Measurements from ENCODE around the gene PAM. TPM values are rescaled to one million over a fixed set of nuclear protein-coding genes. Genes with fewer than 3 reads are reported as not detected.

The PAM gene
- total and polyA plus RNA-seq, 12 donors: 234 to 580 (median 397) TPM

DNA sequence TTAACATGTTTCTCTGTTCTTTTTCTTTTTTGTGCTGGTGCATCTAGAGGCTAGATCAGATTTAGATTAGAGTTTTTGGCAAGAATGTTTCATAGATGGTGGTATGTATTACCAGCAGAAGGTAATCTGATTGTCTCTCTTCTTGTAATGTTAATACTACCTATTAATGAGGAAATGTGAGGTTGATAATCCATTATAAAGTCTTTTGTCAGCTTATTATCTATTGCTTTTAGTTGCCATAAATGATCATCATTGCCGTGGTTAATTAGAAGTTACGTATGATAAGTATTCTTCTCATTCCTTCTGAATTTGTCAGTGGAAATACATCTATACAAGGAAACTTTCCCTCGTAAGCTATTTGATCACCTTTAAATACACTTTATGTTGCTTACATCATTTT lies 135.0 kb downstream of the PAM start:
- H3K4me1 ChIP-seq (replicated peaks in 1 of 2): peaks cover 0 to 13% of the 10 kb centered on the region in 2 donors
- no peaks in the 10 kb centered on the region for H3K9me3 ChIP-seq (replicated peaks in 1 of 3)
- WGBS, 4 donors: 93 to 97% (median 96%) methylated on average over 3 of the region's 3 CpGs
- intact Hi-C loops (cut with DNase I): no loop called here
- no peak overlapping the region for H3K4me3 ChIP-seq
- H3K27ac ChIP-seq: no peak overlapping the region
- DNase-seq: no peak
- no peaks in the 10 kb centered on the region for H3K36me3 ChIP-seq (replicated peaks in 1 of 2)
- TF ChIP-seq, protein P1, sequence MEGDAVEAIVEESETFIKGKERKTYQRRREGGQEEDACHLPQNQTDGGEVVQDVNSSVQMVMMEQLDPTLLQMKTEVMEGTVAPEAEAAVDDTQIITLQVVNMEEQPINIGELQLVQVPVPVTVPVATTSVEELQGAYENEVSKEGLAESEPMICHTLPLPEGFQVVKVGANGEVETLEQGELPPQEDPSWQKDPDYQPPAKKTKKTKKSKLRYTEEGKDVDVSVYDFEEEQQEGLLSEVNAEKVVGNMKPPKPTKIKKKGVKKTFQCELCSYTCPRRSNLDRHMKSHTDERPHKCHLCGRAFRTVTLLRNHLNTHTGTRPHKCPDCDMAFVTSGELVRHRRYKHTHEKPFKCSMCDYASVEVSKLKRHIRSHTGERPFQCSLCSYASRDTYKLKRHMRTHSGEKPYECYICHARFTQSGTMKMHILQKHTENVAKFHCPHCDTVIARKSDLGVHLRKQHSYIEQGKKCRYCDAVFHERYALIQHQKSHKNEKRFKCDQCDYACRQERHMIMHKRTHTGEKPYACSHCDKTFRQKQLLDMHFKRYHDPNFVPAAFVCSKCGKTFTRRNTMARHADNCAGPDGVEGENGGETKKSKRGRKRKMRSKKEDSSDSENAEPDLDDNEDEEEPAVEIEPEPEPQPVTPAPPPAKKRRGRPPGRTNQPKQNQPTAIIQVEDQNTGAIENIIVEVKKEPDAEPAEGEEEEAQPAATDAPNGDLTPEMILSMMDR (IDR thresholded peaks at IDR 0.05): no peak
- no peak for TF ChIP-seq POLR2A (IDR thresholded peaks at IDR 0.05)
- no peaks in the 10 kb centered on the region for H3K27me3 ChIP-seq

- Histone ChIP-seq H3K9me3 (replicated peaks in 1 of 3) (no peaks in the 10 kb centered on the region), H3K4me3 (no peak overlapping the region), H3K27me3 (no peaks in the 10 kb centered on the region), H3K27ac (no peak overlapping the region), H3K4me1 (replicated peaks in 1 of 2) (peaks cover 0 to 13% of the 10 kb centered on the region in 2 donors), H3K36me3 (replicated peaks in 1 of 2) (no peaks in the 10 kb centered on the region)
- WGBS, 4 donors: 80 to 85% (median 83%) methylated on average over 3 of the region's 3 CpGs
- DNase-seq: no peak
- TF ChIP-seq POLR2A (IDR thresholded peaks at IDR 0.05): no peak
- TF ChIP-seq, protein P1 (IDR thresholded peaks at IDR 0.05): no peak
- intact Hi-C loops (cut with DNase I): no loop called here
These were observed 136.1 kb downstream of the PAM start for GRCh38 chr5:102891175-102891574.

DNA sequence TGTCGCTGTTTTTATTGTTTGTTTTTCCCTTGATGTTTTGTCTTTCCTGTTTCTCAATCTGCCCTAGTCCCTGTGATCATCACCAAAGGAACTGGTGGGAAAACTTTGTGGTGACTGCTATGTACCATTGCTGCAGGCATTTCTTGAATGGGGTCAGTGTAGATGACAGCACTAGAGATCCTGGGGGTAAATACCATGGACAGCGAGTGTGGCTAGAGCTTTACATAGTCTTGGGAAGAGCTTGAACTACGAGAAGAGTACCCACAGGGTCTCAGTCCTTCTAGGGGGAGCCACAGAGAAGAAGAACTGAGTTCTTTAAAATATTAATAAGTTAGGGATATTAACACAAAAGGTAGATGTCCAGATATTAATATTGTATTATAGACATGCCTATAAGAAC lies 138.8 kb downstream of the PAM start:
- no peak for TF ChIP-seq POLR2A (IDR thresholded peaks at IDR 0.05)
- TF ChIP-seq, protein P1 (IDR thresholded peaks at IDR 0.05): no peak
- Histone ChIP-seq H3K4me1 (replicated peaks in 1 of 2) (peaks cover 0 to 4% of the 10 kb centered on the region in 2 donors), H3K27ac (no peak overlapping the region), H3K27me3 (no peaks in the 10 kb centered on the region), H3K4me3 (no peak overlapping the region), H3K9me3 (replicated peaks in 1 of 3) (no peaks in the 10 kb centered on the region), H3K36me3 (replicated peaks in 1 of 2) (no peaks in the 10 kb centered on the region)
- intact Hi-C loops (cut with DNase I): no loop called here
- DNase-seq: no peak
- 97 to 100% (median 98%) methylated on average over 3 of the region's 3 CpGs for WGBS, 4 donors

DNA sequence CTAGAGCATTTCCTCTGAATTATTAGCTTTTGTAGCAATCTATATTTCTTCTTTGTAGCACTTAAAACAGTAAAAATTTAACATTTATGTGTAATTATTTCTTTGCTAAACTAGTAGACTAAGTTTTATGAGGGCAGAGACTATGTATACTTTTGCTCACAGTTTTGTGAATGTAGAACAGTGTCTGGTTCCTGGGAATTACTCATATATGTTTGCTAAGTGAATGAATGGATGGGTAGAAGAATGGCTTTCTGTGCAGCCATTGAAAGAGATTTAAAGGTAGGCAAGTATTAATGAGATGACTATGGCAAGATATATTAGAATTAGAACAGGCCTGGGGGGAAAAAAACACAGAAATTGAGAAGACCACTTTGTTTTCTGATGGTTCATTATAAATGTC lies 140.1 kb downstream of the PAM start:
- H3K27ac ChIP-seq: no peak overlapping the region
- no peak for DNase-seq
- TF ChIP-seq POLR2A (IDR thresholded peaks at IDR 0.05): no peak
- TF ChIP-seq, protein P1 (IDR thresholded peaks at IDR 0.05): no peak
- no peaks in the 10 kb centered on the region for H3K36me3 ChIP-seq (replicated peaks in 1 of 2)
- no peaks in the 10 kb centered on the region for H3K27me3 ChIP-seq
- intact Hi-C loops (cut with DNase I): no loop called here
- H3K9me3 ChIP-seq (replicated peaks in 1 of 3): no peaks in the 10 kb centered on the region
- no peak overlapping the region for H3K4me3 ChIP-seq
- H3K4me1 ChIP-seq (replicated peaks in 1 of 2): no peaks in the 10 kb centered on the region
